HG02763 (cell line): ENCODE results near the gene COL21A1.

Source experiments
- ATAC-seq: cut with Tn5 transposase; IDR thresholded peaks from one replicate; pipeline ENCODE4 v1.9.1; 2021; ENCODE audit warnings: mild to moderate bottlenecking, moderate library complexity; ENCODE audit not compliant: unreplicated experiment

Gene COL21A1

GRCh38 chr6:56193846-56194245, 53.5 kb downstream of the COL21A1 start:
- ATAC-seq = no peak

GRCh38 chr6:56188429-56188828, 59.0 kb downstream of the COL21A1 start:
- ATAC-seq = no peak

- ATAC-seq = no peak
Observed at GRCh38 chr6:56187686-56188085, 59.7 kb downstream of the COL21A1 start.

GRCh38 chr6:56176741-56177140, 70.6 kb downstream of the COL21A1 start:
- ATAC-seq = no peak

GRCh38 chr6:56173228-56173627, 74.2 kb downstream of the COL21A1 start:
- ATAC-seq = no peak

- no peak for ATAC-seq
Observed at GRCh38 chr6:56172144-56172543, 75.2 kb downstream of the COL21A1 start.

GRCh38 chr6:56169366-56169765, 78.0 kb downstream of the COL21A1 start:
- no peak for ATAC-seq

GRCh38 chr6:56168596-56168995, 78.8 kb downstream of the COL21A1 start:
- ATAC-seq = no peak

GRCh38 chr6:56162081-56162480, 85.3 kb downstream of the COL21A1 start:
- no peak for ATAC-seq

- no peak for ATAC-seq
Observed at GRCh38 chr6:56160489-56160888, 86.9 kb downstream of the COL21A1 start.

- no peak for ATAC-seq
Observed at GRCh38 chr6:56158571-56158970, 88.8 kb downstream of the COL21A1 start.

- no peak for ATAC-seq
Observed at GRCh38 chr6:56156643-56157042, 90.7 kb downstream of the COL21A1 start.

- ATAC-seq = no peak
Observed at GRCh38 chr6:56155634-56156141, 91.7 kb downstream of the COL21A1 start.

GRCh38 chr6:56154076-56154475, 93.3 kb downstream of the COL21A1 start:
- ATAC-seq = no peak

GRCh38 chr6:56152611-56153010, 94.8 kb downstream of the COL21A1 start:
- ATAC-seq = no peak

GRCh38 chr6:56151609-56152224, 95.7 kb downstream of the COL21A1 start:
- no peak for ATAC-seq

- ATAC-seq = no peak
Observed at GRCh38 chr6:56148488-56149186, 98.7 kb downstream of the COL21A1 start.

- ATAC-seq = no peak
Observed at GRCh38 chr6:56147766-56148165, 99.6 kb downstream of the COL21A1 start.

- ATAC-seq = no peak
Observed at GRCh38 chr6:56146086-56146485, 101.3 kb downstream of the COL21A1 start.

- no peak for ATAC-seq
Observed at GRCh38 chr6:56145616-56146015, 101.8 kb downstream of the COL21A1 start.

GRCh38 chr6:56144538-56145324, 102.6 kb downstream of the COL21A1 start:
- no peak for ATAC-seq

GRCh38 chr6:56143796-56144195, 103.6 kb downstream of the COL21A1 start:
- no peak for ATAC-seq
